Prostate gland (tissue), 2 donors: ENCODE results near the gene SLIT3.

Experiments
- POLR2A ChIP-seq: fragments of 450-650 bp; IDR thresholded peaks from one replicate; pipeline ENCODE4 v1.6.1; 2016; ENCODE audit warnings: antibody characterized with exemption, mild to moderate bottlenecking
- POLR2AphosphoS5 ChIP-seq: sonication (generic); formaldehyde crosslinking; IDR thresholded peaks from one replicate; pipeline ENCODE4 v1.6.1; 2017; ENCODE audit warnings: antibody characterized with exemption
- TF ChIP-seq, protein P1 (sequence below), 4 experiments: fragments of 200-600 bp in 2 of 4; fragments of 450-650 bp in 2 of 4; sonication (generic) in 2 of 4; IDR thresholded peaks; 1 replicate in 3 of 4; 2 replicates in 1 of 4; pipeline ENCODE4 v1.5.1; 2016 to 2019; ENCODE audit warnings: antibody characterized with exemption in 4 of 4, mild to moderate bottlenecking in 2 of 4, moderate library complexity in 2 of 4

DNA sequence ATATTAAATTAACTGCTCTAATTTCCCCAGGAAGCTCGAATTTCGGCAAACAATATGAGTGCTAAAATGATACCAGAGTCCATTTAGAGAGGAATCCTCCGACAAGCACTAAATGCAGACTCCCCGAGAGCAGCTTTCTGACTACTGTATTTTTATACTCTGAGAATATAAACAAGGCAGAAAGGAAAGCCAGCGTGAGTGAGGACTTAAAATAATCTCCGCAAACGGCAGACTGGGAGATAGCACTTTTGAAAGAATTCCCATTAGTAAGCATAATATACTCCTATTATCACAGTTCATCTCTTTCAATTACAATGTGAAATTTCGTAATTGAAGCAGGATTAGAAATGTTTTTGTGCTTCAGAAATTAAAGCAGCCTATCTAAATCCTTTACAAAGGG is 452.4 kb downstream of the SLIT3 start:
- no peak for TF ChIP-seq POLR2AphosphoS5
- TF ChIP-seq, protein P1, sequence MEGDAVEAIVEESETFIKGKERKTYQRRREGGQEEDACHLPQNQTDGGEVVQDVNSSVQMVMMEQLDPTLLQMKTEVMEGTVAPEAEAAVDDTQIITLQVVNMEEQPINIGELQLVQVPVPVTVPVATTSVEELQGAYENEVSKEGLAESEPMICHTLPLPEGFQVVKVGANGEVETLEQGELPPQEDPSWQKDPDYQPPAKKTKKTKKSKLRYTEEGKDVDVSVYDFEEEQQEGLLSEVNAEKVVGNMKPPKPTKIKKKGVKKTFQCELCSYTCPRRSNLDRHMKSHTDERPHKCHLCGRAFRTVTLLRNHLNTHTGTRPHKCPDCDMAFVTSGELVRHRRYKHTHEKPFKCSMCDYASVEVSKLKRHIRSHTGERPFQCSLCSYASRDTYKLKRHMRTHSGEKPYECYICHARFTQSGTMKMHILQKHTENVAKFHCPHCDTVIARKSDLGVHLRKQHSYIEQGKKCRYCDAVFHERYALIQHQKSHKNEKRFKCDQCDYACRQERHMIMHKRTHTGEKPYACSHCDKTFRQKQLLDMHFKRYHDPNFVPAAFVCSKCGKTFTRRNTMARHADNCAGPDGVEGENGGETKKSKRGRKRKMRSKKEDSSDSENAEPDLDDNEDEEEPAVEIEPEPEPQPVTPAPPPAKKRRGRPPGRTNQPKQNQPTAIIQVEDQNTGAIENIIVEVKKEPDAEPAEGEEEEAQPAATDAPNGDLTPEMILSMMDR (IDR thresholded peaks at IDR 0.05), result no peak
- TF ChIP-seq POLR2A, result no peak
